ENCODE data around the gene FOSB. TPM values are rescaled to one million over a fixed set of nuclear protein-coding genes. Genes with fewer than 3 reads are reported as not detected.
A peak's percentile ranks its signal among the peaks of the same experiment; 100 is the strongest.

FOSB gene
- total RNA-seq, 1 donor from 2014 or later = 20.6 TPM

DNA sequence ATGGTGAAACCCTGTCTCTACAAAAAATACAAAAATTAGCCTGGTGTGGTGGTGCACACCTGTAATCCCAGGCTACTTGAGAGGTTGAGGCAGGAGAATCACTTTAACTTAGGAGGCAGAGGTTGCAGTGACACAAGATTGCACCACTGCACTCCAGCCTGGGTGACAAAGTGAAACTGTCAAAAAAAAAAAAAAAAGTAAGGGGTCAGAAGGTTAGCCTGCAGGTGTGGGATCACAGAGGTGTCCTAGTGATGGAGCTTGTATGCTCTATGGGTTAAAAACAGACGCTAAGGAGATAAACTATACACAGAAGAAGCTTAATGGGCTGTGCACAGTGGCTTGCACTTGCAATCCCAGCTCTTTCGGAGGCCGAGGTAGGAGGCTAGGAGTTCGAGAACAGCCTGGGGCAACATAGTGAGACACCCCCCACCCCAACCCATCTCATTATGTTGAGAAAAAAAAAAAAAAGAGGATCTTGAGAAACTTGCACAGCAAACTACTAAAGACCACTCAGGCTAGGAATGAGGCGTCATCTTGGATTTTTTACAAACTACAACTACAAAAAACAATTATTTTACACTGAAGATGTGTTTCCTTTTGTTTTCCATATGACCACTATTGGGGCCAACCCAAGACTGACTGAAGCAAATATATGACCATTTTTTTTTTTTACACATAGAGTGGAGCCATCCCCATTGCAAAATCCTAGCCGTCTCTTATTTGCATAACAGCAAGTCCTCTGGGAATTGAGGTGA, 7.9 kb downstream of the FOSB start:
- Histone ChIP-seq H3K27ac (no peak overlapping the region), H3K4me1 (peaks cover 8% of the 10 kb centered on the region), H3K27me3 (no peaks in the 10 kb centered on the region), H3K4me3 (no peak overlapping the region), H3K9me3 (no peaks in the 10 kb centered on the region), H3K36me3 (no peaks in the 10 kb centered on the region)
- intact Hi-C loops (cut with DNase I) = no loop called here
- TF ChIP-seq CTCF (IDR thresholded peaks at IDR 0.05) = no peak
- no peak for TF ChIP-seq POLR2AphosphoS5 (IDR thresholded peaks at IDR 0.05; ENCODE audit: insufficient read depth in 1 of 2, low read depth in 1 of 2)
- no peak for TF ChIP-seq POLR2A (IDR thresholded peaks at IDR 0.05)
- DNase-seq (ENCODE audit: extremely low spot score in 2 of 2) = no peak

DNA sequence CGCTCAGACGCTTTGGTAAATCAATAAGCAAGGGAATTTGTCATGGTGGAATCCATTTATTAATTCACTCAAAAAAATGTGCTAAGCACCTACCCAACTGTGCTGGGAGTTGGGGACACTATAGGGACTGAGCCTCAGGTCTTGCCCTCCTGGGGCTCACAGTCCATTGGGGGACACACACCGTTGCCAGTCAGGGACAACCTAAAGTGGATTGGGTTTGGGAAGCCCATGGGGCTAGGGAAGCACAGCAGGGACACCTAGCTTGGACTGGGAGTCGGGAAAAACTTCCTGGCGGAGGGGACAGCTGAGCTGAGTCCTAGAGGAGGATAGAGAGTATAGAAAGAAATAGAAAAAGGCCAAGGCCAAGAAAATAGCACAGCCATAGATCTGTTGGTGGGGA, 8.5 kb downstream of the FOSB start:
- Histone ChIP-seq H3K27ac (no peak overlapping the region), H3K27me3 (no peaks in the 10 kb centered on the region), H3K36me3 (no peaks in the 10 kb centered on the region), H3K4me3 (no peak overlapping the region), H3K4me1 (peaks cover 8% of the 10 kb centered on the region), H3K9me3 (no peaks in the 10 kb centered on the region)
- no peak for TF ChIP-seq POLR2A (IDR thresholded peaks at IDR 0.05)
- no peak for TF ChIP-seq CTCF (IDR thresholded peaks at IDR 0.05)
- no peak for TF ChIP-seq POLR2AphosphoS5 (IDR thresholded peaks at IDR 0.05; ENCODE audit: insufficient read depth in 1 of 2, low read depth in 1 of 2)
- no peak for DNase-seq (ENCODE audit: extremely low spot score in 2 of 2)
- intact Hi-C loops (cut with DNase I) = no loop called here

DNA sequence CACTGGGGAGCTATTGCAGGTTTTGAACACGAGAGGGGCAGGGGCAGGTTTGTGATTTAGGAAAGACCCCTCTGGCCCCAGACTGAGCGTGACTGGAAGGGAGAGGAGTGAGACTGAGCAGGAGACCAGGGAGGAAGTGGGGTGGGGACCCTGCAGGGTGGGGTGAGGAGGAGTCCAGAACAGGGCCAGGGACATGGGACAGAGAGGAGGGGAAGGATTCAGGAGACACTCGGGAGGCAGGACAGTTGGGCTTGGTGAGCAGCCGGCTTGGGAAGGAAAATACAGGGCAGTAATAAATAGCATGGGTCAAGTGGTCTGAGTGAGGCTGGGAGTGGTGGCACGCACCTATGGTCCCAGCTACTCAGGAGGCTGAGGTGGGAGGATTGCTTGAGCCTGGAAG, 9.4 kb downstream of the FOSB start:
- H3K4me1 ChIP-seq = peaks cover 8% of the 10 kb centered on the region
- H3K9me3 ChIP-seq = no peaks in the 10 kb centered on the region
- intact Hi-C loops (cut with DNase I) = no loop called here
- no peaks in the 10 kb centered on the region for H3K36me3 ChIP-seq
- DNase-seq (ENCODE audit: extremely low spot score in 2 of 2) = no peak
- no peaks in the 10 kb centered on the region for H3K27me3 ChIP-seq
- H3K4me3 ChIP-seq = no peak overlapping the region
- no peak for TF ChIP-seq POLR2AphosphoS5 (IDR thresholded peaks at IDR 0.05; ENCODE audit: insufficient read depth in 1 of 2, low read depth in 1 of 2)
- TF ChIP-seq CTCF (IDR thresholded peaks at IDR 0.05) = no peak
- no peak for TF ChIP-seq POLR2A (IDR thresholded peaks at IDR 0.05)
- H3K27ac ChIP-seq = no peak overlapping the region

GRCh38 chr19:45477713-45478453, 10.1 kb downstream of the FOSB start:
- no peak for DNase-seq (ENCODE audit: extremely low spot score in 2 of 2)
- H3K27me3 ChIP-seq = no peaks in the 10 kb centered on the region
- no peaks in the 10 kb centered on the region for H3K36me3 ChIP-seq
- H3K4me1 ChIP-seq = peaks cover 8% of the 10 kb centered on the region
- H3K27ac ChIP-seq = peak overlapping the region; percentile 97
- intact Hi-C loops (cut with DNase I) = loop anchor here (2.0 kb wide), 1 partner anchor 39 kb away; no protein-coding TSS in a partner anchor
- peak overlapping the region; percentile 45 to 46 for H3K4me3 ChIP-seq
- H3K9me3 ChIP-seq = no peaks in the 10 kb centered on the region
- no peak for TF ChIP-seq POLR2A (IDR thresholded peaks at IDR 0.05)
- no peak for TF ChIP-seq CTCF (IDR thresholded peaks at IDR 0.05)
- TF ChIP-seq POLR2AphosphoS5 (IDR thresholded peaks at IDR 0.05; ENCODE audit: insufficient read depth in 1 of 2, low read depth in 1 of 2) = no peak
